Retina (tissue), 1 donor: ENCODE data around the gene PRDM16.

Experiments used
- DNase-seq: peaks from one replicate; pipeline ENCODE4 v3.0.0-alpha.2; 2016

PRDM16 gene

GRCh38 chr1:3351449-3352298 is 282.7 kb downstream of the PRDM16 start:
- DNase-seq, result peak; percentile 78

GRCh38 chr1:3352299-3352951 is 283.4 kb downstream of the PRDM16 start:
- DNase-seq, result peak; percentile 86

- DNase-seq, result no peak
These were observed 283.9 kb downstream of the PRDM16 start for GRCh38 chr1:3352952-3353331.

- no peak for DNase-seq
These were observed 284.9 kb downstream of the PRDM16 start for GRCh38 chr1:3353876-3354275.

GRCh38 chr1:3355089-3355488 is 286.1 kb downstream of the PRDM16 start:
- peak; percentile 2 for DNase-seq

- DNase-seq, result no peak
These were observed 287.2 kb downstream of the PRDM16 start for GRCh38 chr1:3355894-3356826.

GRCh38 chr1:3356827-3357460 is 287.9 kb downstream of the PRDM16 start:
- peak; percentile 13 for DNase-seq

GRCh38 chr1:3357526-3358297 is 288.7 kb downstream of the PRDM16 start:
- DNase-seq, result no peak

GRCh38 chr1:3359351-3359750 is 290.3 kb downstream of the PRDM16 start:
- no peak for DNase-seq

GRCh38 chr1:3359756-3360440 is 290.9 kb downstream of the PRDM16 start:
- peak; percentile 76 for DNase-seq

GRCh38 chr1:3360646-3361257 is 291.7 kb downstream of the PRDM16 start:
- DNase-seq, result no peak

- peak; percentile 59 for DNase-seq
These were observed 294.0 kb downstream of the PRDM16 start for GRCh38 chr1:3363023-3363422.

GRCh38 chr1:3363756-3364155 is 294.8 kb downstream of the PRDM16 start:
- no peak for DNase-seq

- DNase-seq, result no peak
These were observed 295.5 kb downstream of the PRDM16 start for GRCh38 chr1:3364551-3364950.

GRCh38 chr1:3364983-3365382 is 296.0 kb downstream of the PRDM16 start:
- DNase-seq, result no peak

- DNase-seq, result no peak
These were observed 296.6 kb downstream of the PRDM16 start for GRCh38 chr1:3365523-3366125.

GRCh38 chr1:3366126-3367051 is 297.4 kb downstream of the PRDM16 start:
- peak; percentile 69 for DNase-seq

GRCh38 chr1:3367376-3367775 is 298.4 kb downstream of the PRDM16 start:
- DNase-seq, result no peak

- DNase-seq, result no peak
These were observed 299.1 kb downstream of the PRDM16 start for GRCh38 chr1:3368059-3368458.
